Renal cortical epithelial cell (primary cell): ENCODE measurements around the gene FBXO48. TPM values are rescaled to one million over a fixed set of nuclear protein-coding genes. Genes with fewer than 3 reads are reported as not detected.

Experiments used
- DNase-seq: peaks from one replicate; pipeline ENCODE4 v3.0.0-alpha.2; 2011; ENCODE audit warnings: low read depth
- total RNA-seq: library from RNA; depleted of rRNA; stranded (reverse); fragments of >200 nt; gene quantifications from 2 replicates; pipeline ENCODE4 v1.2.3, GENCODE V29; 2014

The FBXO48 gene
- total RNA-seq, 1 donor from 2014 or later: 0.75 TPM

DNA sequence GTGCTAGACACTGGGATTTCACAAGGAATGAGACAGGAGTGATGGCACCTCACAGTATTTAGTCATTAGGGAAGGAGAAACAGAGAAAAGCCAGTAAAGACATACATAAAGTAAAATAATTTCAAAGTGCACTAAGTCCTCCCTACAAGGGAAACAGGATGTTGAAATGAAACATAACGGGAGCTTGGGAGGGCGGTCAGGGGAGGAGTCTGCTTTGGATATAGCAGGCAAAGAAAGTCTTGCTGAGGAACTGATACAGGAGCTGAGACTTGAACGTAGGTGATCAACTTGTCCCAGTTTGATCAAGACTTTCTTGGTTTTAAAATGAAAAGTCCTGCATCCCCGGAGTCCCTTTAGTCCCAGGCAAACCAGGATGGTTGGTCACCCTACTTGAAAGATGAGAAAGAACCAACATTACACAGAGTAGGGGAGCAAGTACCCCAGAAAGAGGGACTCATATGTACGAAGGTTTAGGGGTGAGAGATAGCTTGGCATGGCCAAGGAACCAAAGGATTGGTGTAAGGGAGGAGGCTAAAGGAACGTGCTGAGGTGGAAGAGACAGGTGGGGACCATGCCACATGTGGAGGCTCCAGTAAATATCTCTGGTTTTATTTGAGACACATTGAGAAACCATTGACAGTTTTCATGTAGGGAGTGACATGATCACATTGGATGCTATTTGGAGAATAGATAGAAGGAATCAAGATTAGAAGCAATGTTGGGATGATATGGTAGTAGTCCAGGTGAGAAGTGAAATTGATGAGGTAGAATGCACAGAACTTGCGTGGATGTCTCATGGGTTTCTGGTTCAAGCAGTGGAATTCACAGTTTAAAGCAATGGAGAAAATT, 28.4 kb downstream of the FBXO48 start:
- DNase-seq: no peak

DNA sequence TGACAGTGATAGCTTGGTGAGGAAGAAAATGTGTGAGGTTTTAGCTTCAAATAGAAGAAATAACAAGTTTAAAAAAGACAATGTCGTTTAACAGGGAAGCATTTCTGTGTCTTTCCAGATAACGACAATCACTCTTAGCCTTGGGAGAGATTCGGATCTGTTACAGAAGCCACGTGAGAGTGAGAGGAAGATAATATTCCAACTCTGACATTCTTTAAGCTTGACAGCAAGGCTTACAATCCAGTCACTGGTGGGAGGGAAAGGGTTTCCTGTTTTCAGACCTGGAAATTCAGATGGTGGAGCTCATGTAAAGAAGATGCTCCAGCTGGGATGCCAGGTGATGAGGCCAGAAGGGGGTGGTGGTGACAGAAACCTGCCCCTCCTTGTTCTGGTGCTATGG, 30.8 kb downstream of the FBXO48 start:
- DNase-seq: no peak

DNA sequence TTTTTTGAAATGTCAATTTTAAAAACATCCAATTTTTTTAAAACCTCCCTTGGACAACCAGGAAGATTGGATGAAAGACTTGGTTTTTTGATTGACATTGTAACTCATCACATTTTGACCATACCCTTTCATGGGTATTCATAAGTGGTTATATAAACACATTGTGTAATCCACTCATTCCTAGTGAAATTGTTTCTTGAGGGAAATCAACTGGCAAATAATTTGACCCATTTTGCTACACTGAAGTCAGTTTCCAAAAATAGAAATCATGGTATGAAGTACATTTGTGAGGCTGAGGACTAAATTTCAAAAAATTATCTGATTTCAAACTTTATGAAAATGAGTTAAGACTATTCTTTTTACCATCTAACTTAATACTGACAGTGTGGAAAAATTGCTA, 31.5 kb downstream of the FBXO48 start:
- DNase-seq: no peak

DNA sequence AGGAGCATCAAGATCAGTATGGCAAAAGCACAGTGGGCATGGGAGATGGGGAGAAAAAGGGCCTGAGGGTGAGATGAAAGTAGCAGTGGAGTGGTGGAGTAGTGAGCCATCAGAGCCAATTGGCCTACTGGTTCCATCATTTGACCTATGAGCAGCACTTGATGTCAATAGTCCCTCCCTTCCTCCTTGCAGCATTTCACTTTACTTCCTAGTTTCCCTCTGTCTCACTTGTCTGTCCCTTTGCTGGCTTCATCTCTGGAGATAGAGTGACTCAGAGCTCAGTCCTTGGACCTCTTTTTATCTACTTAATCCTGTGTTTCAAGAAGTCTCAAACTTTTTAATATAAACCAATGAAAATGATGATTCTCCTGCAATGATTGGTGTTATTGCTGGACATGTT, 32.1 kb downstream of the FBXO48 start:
- DNase-seq: no peak

DNA sequence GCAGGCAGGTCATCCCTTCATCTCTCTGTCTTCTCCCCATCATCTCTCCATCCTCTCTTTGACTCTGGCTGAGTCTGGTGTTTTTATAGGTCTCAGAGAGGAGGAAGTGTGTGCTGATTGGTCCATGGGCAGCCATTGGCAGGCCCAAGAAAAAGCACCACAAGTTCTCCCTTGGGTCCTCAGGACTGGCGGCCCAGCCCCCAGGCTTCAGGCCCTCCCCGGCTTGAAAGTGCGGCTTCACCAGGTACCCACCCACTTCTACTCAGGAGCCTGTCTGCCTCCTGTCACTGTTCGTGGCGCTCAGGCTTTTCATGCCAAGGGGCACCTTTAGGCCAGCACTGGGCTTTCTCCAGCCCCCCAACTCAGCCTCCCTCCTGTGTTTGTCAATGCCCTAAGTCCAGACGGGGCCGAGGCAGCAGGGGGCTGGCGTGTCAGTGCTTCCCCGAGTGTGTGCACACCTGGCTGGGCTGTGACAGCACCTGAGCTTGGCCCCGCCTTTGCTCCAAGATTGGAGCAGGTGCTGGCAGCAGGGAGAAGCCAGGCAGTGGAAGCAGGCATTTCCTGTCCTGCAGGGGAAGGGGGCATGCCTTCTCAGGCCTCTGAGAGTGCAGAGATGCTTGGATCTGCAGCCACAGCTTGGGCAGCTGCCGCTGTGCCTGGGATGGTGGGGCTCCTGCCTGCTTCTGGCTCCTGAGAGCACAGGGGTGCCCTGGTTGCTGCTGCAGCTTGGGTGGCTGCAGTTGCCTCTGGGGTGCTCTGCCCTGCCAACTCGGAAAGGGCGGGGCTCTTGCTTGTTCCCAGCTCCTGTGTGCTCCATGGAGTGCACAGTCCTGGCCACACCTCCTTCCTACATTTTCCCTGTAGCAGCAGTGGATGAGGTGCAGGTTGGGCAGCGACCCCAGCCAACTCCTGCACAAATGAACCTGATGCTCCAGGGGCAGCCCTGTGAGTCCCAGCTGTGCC, 34.1 kb downstream of the FBXO48 start:
- DNase-seq: no peak

DNA sequence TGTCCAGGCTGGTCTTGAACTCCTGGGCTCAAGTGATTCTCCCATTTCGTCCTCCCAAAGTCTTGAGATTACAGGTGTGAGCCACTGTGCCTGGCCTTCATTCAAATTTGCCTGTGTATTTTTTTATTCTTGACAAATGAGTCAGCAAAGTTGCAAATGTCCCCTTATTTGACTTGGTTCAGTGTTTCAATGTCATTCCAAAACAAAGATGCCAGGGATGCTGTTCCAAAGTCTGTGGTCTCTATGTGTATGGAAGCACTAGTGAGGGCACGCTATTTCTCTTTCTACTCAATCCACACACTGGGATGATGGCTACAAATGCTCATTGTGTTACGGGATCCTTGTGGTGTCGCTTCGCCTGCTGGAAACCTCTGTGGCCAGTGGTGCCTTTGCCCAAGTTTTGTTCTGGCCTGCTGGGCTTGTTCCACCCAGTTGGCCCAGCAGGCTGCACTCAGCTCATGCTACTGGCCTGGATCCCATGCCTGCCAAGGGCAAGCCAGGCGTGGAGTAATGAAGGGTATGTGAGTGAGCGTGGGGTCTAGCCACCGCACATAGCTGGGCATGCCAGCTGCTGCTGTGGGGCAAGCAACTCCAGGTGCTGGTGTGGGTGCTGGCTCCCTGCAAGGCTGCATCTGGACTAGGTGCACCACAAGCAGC, 35.6 kb downstream of the FBXO48 start:
- no peak for DNase-seq

DNA sequence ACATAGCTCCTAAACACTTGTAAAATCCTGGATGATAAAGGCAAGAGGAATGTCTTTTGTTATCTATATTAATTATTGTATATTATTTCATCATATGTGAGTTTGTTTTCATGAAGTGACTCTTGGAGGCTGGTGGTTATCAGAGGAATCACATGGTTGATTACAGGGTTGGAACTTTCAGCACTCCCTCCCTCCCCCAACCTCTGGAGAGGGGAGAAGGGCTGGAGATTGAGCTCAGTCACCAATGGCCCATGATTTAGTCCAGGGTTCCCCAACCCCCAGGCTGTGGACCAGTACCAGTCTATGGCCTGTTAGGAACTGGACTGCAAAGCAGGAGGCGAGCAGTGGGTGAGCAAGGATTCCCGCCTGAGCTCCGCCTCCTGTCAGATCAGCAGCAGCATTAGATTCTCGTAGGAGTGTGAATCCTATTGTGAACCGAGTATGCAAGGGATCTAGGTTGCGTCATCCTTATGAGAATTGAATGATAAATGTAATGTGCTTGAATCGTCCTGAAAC, 37.7 kb downstream of the FBXO48 start:
- DNase-seq: no peak

DNA sequence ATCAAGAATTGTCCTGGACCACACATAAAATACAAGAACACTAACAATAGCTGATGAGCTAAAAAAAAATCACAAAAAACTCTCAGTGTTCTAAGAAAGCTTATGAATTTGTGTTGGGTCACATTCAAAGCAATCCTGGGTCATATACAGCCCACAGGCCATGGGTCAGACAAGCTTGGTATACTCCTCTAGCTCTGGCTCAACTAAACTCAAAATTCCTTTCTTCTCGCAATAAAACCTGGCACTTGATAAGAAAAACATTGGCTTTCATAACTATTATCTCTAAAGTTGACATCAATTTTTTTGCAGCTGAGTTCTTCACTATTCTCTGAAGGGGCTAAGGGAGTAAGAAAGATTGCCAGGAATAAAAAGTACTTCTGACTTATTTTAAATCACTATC, 38.3 kb downstream of the FBXO48 start:
- no peak for DNase-seq

DNA sequence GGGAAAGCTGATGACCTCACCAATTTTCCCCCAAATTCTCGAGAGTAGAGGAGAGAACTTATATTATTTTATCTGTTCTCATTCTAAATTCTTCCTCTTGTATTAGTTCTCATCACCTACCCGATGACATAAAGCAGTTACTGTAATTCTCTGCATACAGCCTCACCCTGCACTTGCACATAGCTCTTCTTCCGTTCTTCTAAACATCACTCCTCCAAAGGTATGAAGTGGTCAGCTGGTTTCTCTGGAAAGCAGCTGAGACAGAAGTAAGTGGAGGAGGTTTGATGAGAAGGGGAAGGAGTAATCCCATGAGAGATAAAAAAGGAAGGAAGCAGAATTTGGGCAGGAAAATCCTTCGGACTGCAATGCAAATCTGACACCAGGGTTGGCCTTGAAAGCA, 39.0 kb downstream of the FBXO48 start:
- no peak for DNase-seq

DNA sequence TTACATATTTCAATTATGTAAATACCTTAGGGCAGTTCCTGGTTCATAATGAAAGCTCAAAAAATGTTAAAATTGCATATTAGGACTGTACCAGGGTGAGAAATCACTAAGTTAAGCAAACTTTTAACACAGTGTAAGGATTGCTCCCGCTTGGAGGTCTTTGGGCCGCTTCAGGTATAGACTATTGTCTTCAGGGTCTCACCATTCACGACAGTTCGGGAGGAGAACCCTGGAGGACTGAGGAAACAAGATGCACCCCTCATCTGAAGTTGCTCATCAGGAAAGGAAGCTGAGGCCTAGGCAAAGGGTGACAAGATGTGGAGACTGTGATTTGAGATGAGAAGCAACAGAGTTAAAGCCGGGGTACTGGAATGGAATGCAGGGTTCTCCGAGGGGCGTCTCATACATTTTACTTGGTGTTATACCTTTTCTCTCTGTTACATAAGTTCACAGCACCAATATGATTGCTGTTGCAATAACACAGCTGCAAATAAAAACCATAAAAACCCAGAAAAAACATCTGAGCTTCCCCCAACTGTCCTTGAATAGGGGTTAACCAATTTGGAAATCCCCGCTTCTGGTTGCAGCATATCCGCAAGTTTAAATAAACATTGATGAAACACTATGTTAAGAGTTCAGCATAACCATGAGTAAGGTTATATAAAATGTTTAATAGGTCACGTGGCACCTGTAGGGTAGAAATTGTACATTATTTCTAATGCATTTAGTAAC, 40.1 kb downstream of the FBXO48 start:
- DNase-seq: no peak

DNA sequence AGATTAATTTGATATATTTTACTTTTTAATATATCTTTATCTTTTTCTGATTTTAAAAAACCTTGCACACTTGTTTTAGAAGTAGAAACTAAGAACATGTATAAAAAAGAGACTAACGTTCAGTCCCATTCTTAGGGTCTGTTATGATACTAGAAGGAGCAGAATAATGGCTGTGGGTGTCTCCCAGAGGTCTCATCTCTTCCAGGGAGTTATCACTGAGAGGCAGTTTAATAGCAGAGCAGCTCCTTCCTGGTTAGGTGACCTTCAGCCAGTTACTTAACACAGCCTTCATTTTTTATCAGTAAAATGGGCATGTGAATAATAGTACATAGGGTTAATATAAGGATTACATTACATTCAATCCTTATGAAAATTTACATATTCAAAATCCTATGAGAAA, 40.6 kb downstream of the FBXO48 start:
- DNase-seq: no peak

DNA sequence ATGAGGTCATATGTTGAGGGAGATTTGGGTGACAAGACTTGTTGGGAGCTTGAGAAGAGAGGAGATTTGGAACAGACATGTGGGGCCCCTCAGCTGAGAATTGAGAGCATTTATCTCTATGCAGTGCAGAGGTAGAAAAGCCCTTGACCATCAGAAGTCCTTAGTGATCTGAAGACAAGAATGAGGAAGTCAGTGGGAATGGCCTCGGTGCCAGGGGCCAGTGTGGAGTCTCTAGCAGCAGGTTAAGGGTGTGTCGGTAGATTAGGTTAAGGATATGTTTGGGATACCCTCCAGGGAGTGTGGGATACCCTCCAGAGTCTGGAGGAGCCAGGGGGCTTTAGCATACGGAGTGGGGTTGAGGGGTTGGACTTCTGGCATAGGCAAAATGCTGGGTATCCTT, 41.6 kb downstream of the FBXO48 start:
- no peak for DNase-seq

DNA sequence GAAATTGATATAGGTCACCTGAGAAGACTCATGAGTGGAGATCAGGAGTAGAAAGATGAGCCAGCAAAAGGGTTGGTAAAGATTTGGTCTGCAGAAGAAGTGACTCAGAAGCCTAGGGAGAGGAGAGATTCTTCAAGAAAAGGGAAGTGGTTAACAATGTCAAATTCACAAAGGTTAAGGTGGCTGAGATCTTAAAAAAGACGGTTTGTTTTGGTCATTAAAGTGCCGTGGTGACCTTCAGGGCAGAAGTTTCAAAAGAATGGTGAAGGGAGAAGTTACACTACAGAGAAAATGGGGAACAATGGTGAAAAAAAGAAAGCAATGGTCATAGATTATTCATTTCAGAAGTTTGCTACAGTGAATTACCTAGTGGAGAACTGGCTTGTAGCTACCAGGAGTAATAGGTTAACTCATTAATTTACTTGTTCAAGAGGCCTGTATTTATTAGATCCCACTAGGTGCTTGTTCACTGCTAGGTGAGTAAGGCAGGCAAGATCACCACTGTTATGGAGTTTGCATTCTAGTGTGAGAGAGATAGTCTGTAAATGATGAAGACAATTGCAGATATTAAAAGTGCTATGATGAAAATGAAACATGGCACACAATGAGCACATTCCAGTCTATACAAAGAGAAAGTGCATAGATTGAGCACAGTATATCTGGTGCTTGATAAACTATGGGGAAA, 43.0 kb downstream of the FBXO48 start:
- DNase-seq: no peak

DNA sequence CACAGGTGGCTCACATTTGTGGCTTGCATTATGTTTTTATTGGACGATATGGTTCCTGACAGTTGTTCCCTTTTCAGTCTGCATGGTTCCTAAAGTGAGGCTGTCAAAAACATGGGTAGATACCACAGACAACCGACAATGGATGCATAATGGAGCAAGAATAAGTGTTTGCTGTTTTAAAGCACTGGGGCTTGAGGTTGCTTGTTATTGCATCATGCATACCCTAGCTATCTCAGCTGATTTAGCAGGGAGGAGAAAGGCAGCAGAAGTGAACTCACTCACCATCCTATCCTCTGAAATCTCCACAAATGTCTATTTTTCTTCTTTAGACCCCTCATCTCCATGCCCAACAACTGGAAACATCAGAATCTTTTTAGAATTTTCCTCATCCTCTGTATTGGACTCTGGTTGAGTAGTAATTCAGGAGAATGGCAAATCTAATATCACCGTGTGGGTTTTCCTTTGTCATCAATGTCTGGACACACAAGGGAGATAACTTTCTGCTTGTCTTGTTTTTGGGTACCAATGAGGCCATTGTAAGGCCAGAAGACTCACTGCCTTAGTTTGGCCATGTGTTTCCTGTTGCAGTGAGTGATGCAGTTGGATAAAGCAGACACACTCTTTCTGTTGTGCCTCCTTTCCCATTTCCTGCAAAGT, 46.7 kb downstream of the FBXO48 start:
- no peak for DNase-seq

DNA sequence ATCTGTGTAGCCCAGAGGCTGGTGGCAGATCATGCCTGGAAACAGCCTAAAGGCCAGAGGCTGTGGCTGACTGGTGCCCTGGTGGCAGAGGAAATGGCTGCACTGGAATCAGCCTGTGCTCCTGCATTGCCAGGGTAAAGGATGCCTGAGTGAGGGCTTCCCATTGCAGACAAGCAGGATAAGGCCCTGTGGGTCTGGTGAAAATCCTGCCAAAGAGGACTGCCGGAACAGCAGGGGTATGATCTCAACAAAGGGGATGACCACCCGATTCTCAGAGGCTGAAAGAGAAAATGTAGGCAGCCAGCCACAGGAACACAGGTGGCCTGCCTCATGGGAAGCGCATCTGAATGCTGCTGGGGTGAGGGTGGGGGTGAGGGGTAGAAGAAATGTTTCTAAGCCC, 48.2 kb downstream of the FBXO48 start:
- no peak for DNase-seq

DNA sequence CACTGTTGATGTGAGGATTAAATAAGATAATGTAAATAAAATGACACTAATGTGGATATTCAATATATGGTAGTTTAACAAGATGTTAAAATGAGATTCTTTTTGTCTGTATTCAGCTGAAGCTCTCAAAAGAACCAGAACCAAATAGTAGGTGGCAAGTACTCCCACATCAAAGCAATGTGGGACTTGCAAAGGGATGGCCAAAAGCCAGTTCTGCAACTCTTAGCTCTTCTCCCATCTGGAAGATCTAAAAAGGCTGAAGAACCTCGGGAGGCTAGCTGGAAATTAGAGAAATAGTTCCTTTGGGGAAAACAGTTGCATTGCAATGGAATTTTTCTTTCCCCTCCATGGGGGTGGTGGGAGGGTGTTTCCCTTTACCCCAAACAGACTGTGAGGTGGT, 48.7 kb downstream of the FBXO48 start:
- DNase-seq: no peak

DNA sequence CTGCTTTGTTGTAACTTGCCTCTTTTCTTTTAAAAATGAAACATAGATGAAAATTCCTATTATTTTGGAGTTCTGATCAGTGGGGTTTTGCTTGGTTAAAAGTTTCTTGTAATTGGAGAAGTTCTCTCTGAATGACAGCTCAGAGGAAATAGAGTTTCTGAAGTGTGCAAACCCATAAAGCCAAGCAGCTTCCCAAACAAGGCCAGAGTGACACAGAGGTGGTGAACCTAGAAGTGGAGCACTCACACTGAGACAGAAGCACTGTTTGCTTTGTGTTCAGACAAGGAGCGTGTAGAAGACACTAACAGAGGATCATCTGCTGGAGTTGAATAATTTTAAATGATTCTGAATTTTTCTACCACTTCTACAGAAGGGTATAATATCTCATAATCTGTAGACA, 49.2 kb downstream of the FBXO48 start:
- no peak for DNase-seq

DNA sequence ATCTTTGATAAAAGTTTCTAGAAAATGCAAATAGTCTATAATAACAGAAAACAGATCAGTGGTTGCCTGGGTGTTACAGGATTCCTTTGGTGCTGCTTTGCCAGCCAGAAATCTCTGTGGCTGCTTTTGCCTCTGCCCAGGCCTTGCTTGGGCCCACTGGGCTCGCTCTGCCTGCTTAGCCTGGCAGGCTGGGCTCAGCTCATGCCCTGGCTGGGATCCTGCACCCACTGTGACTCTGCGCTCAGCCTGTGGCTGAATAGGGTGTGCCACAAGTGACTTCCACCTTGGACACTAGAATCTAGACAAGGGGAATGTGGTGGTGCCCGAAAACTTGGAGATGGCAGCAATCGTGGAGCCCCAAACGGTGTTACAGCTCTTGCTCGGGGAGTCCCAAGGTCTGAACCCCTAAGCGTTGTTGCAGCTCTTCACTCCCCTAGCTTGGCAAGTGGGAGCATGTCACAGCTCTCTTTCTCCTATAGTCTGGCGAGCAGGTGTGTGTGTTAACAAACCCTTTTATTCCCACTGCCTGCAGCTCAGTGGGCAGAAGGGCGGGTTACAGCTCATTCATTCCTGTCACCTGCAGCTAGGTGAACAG, 50.9 kb downstream of the FBXO48 start:
- DNase-seq: no peak

DNA sequence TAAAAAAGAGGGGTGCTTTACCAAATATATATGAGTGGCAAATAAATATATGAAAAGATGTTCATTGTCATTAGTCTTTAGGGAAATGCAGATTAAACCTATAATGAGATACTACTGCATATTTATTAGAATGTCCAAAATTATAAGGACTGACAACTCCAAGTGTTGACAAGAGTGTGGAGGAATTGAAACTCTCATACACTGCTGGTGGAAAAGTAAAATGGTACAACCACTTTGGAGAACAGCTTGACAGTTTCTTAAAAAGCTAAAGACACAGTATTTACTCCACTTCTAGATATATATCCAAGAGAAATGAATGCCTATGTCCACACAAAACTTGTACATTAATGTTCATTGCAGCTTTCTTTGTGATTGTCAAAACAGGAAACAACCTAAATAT, 51.6 kb downstream of the FBXO48 start:
- no peak for DNase-seq

DNA sequence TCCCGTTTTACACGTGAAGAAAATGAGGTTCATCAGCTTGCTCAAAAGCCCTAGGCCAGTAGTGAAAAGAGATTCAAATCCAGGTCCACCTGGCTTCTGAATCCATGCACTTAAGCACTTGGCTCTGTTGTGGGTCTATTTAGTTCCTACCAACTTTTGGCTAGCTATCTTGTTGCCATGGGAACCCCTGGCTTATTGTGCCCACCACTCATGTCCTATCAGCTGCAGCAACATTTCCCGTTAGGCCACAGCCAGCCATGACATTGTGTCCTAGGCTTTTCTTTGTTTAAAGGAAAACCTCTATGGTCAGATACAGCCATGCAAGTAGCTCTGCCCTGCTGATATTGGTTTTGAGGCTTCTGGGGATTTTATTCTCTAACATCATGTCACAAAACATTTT, 52.2 kb downstream of the FBXO48 start:
- no peak for DNase-seq
